Measurements from ENCODE around the gene C4orf36.
A peak's percentile ranks its signal among the peaks of the same experiment; 100 is the strongest.

Gene C4orf36

GRCh38 chr4:86935566-86935852 lies 43.3 kb upstream of the C4orf36 start:
- Mint-ChIP-seq H3K9me3 (no peaks in the 10 kb centered on the region), H3K36me3 (ENCODE audit: low read depth) (no peaks in the 10 kb centered on the region), H3K4me3 (peak overlapping the region; percentile 84 to 86 (median 86)), H3K27ac (peak overlapping the region; percentile 43 to 81 (median 76)), H3K27me3 (ENCODE audit: low read depth) (peaks cover 26% of the 10 kb centered on the region), H3K4me1 (peaks cover 15% of the 10 kb centered on the region)
- TF ChIP-seq CTCF (IDR thresholded peaks at IDR 0.05; ENCODE audit: unreplicated experiment in 3 of 3), result no peak

GRCh38 chr4:86934771-86935565 lies 42.7 kb upstream of the C4orf36 start, which contains the start of gene AFF1:
AFF1 (plus strand) TSS chr4:86935011; CDS start chr4:86948534, 13,523 bp downstream.
- no peaks in the 10 kb centered on the region for H3K36me3 Mint-ChIP-seq (ENCODE audit: low read depth)
- peak; percentile 28 to 31 (median 28) for TF ChIP-seq CTCF (IDR thresholded peaks at IDR 0.05; ENCODE audit: unreplicated experiment in 3 of 3)
- H3K4me1 Mint-ChIP-seq, result peaks cover 15% of the 10 kb centered on the region
- H3K9me3 Mint-ChIP-seq, result no peaks in the 10 kb centered on the region
- H3K27ac Mint-ChIP-seq, result peak within 1 kb of the TSS; percentile 78 to 92 (median 85)
- H3K27me3 Mint-ChIP-seq (ENCODE audit: low read depth), result peaks cover 26% of the 10 kb centered on the region
- H3K4me3 Mint-ChIP-seq, result peak within 1 kb of the TSS; percentile 84 to 87 (median 86)

GRCh38 chr4:86934147-86934770 lies 42.0 kb upstream of the C4orf36 start:
- Mint-ChIP-seq H3K4me3 (peak overlapping the region; percentile 81 to 87 (median 82)), H3K27ac (peak overlapping the region; percentile 78 to 92 (median 85)), H3K36me3 (ENCODE audit: low read depth) (no peaks in the 10 kb centered on the region), H3K27me3 (ENCODE audit: low read depth) (peaks cover 26% of the 10 kb centered on the region), H3K9me3 (no peaks in the 10 kb centered on the region), H3K4me1 (peaks cover 15% of the 10 kb centered on the region)
- no peak for TF ChIP-seq CTCF (IDR thresholded peaks at IDR 0.05; ENCODE audit: unreplicated experiment in 3 of 3)

GRCh38 chr4:86928400-86929255 lies 36.4 kb upstream of the C4orf36 start:
- Mint-ChIP-seq H3K4me3 (no peak overlapping the region), H3K4me1 (no peaks in the 10 kb centered on the region), H3K9me3 (no peaks in the 10 kb centered on the region), H3K36me3 (ENCODE audit: low read depth) (no peaks in the 10 kb centered on the region), H3K27ac (no peak overlapping the region), H3K27me3 (ENCODE audit: low read depth) (peaks cover 3% of the 10 kb centered on the region)
- no peak for TF ChIP-seq CTCF (IDR thresholded peaks at IDR 0.05; ENCODE audit: unreplicated experiment in 3 of 3)

GRCh38 chr4:86927843-86928395 lies 35.7 kb upstream of the C4orf36 start:
- H3K4me1 Mint-ChIP-seq, result no peaks in the 10 kb centered on the region
- no peak for TF ChIP-seq CTCF (IDR thresholded peaks at IDR 0.05; ENCODE audit: unreplicated experiment in 3 of 3)
- no peaks in the 10 kb centered on the region for H3K9me3 Mint-ChIP-seq
- H3K4me3 Mint-ChIP-seq, result no peak overlapping the region
- H3K36me3 Mint-ChIP-seq (ENCODE audit: low read depth), result no peaks in the 10 kb centered on the region
- H3K27ac Mint-ChIP-seq, result no peak overlapping the region
- peaks cover 3% of the 10 kb centered on the region for H3K27me3 Mint-ChIP-seq (ENCODE audit: low read depth)
